ENCODE measurements around the gene TXNRD2.

Gene TXNRD2

GRCh38 chr22:19854778-19855503 lies 86.7 kb downstream of the TXNRD2 start, which contains the start of the genes GNB1L and RTL10:
TSS of gene GNB1L (minus strand) at chr22:19854874. CDS start at chr22:19821355, 33,519 bp downstream.
TSS of gene RTL10 (minus strand) at chr22:19854874. CDS start at chr22:19852261, 2,613 bp downstream.
- peak; percentile 98 for DNase-seq

- no peak for DNase-seq
Observed at GRCh38 chr22:19853879-19854777, 87.5 kb downstream of the TXNRD2 start.

- DNase-seq = no peak
Observed at GRCh38 chr22:19853058-19853878, 88.3 kb downstream of the TXNRD2 start.

- DNase-seq = no peak
Observed at GRCh38 chr22:19852177-19852781, 89.3 kb downstream of the TXNRD2 start.

- DNase-seq = no peak
Observed at GRCh38 chr22:19851291-19852176, 90.1 kb downstream of the TXNRD2 start.

- DNase-seq = no peak
Observed at GRCh38 chr22:19850763-19851109, 90.9 kb downstream of the TXNRD2 start.

- no peak for DNase-seq
Observed at GRCh38 chr22:19849835-19850762, 91.5 kb downstream of the TXNRD2 start.

GRCh38 chr22:19848298-19849224 lies 93.1 kb downstream of the TXNRD2 start:
- DNase-seq = no peak

GRCh38 chr22:19847345-19847632 lies 94.3 kb downstream of the TXNRD2 start:
- no peak for DNase-seq

GRCh38 chr22:19846620-19847344 lies 94.8 kb downstream of the TXNRD2 start:
- no peak for DNase-seq

- no peak for DNase-seq
Observed at GRCh38 chr22:19845054-19845722, 96.4 kb downstream of the TXNRD2 start.

GRCh38 chr22:19844377-19845053 lies 97.1 kb downstream of the TXNRD2 start:
- DNase-seq = peak; percentile 59

- DNase-seq = peak; percentile 41
Observed at GRCh38 chr22:19843857-19844376, 97.7 kb downstream of the TXNRD2 start.

- no peak for DNase-seq
Observed at GRCh38 chr22:19843107-19843856, 98.3 kb downstream of the TXNRD2 start.

- no peak for DNase-seq
Observed at GRCh38 chr22:19842393-19843106, 99.1 kb downstream of the TXNRD2 start.

All from right forelimb (tissue), 1 donor.